ENCODE measurements around the gene MMP21. TPM values are rescaled to one million over a fixed set of nuclear protein-coding genes. Genes with fewer than 3 reads are reported as not detected.

Gene MMP21
- total RNA-seq, 1 experiment from 2014 or later: not detected

- no peak overlapping the region for H3K27ac ChIP-seq (ENCODE audit: insufficient read length, low read depth, low read length)
- Mint-ChIP-seq H3K27ac (no peak overlapping the region), H3K9me3 (no peaks in the 10 kb centered on the region), H3K27me3 (ENCODE audit: low read depth) (no peaks in the 10 kb centered on the region), H3K4me3 (no peak overlapping the region), H3K4me1 (peaks cover 5 to 6% of the 10 kb centered on the region in 2 experiments), H3K36me3 (ENCODE audit: insufficient read depth in 1 of 3, low read depth in 3 of 3) (peaks cover 17 to 31% (median 30%) of the 10 kb centered on the region in 3 experiments; a peak in 6 of 7 replicates)
- TF ChIP-seq, protein P1, sequence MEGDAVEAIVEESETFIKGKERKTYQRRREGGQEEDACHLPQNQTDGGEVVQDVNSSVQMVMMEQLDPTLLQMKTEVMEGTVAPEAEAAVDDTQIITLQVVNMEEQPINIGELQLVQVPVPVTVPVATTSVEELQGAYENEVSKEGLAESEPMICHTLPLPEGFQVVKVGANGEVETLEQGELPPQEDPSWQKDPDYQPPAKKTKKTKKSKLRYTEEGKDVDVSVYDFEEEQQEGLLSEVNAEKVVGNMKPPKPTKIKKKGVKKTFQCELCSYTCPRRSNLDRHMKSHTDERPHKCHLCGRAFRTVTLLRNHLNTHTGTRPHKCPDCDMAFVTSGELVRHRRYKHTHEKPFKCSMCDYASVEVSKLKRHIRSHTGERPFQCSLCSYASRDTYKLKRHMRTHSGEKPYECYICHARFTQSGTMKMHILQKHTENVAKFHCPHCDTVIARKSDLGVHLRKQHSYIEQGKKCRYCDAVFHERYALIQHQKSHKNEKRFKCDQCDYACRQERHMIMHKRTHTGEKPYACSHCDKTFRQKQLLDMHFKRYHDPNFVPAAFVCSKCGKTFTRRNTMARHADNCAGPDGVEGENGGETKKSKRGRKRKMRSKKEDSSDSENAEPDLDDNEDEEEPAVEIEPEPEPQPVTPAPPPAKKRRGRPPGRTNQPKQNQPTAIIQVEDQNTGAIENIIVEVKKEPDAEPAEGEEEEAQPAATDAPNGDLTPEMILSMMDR (conservative IDR thresholded peaks at IDR 0.05): no peak
- H3K14ac ChIP-seq (ENCODE audit: insufficient read depth, low read length): no peak overlapping the region; the same call in 1 of the 2 replicates
- no peak overlapping the region for H3K23ac ChIP-seq (ENCODE audit: insufficient read length, low read depth, low read length)
- peak overlapping the region; percentile 60 for H3K56ac ChIP-seq (ENCODE audit: insufficient read length, low read depth, low read length)
- peak overlapping the region; percentile 53 for H3K4me2 ChIP-seq (ENCODE audit: insufficient read depth, insufficient read length, low read length)
- H2BK12ac ChIP-seq (ENCODE audit: insufficient read length, low read depth, low read length): no peak overlapping the region
- H2BK20ac ChIP-seq (ENCODE audit: low read depth, low read length, poor library complexity, severe bottlenecking): no peak overlapping the region
- H3T11ph ChIP-seq (ENCODE audit: low read length): no peak overlapping the region
- H2AK5ac ChIP-seq (ENCODE audit: insufficient read length, low read length): no peak overlapping the region
- H4K5ac ChIP-seq (ENCODE audit: insufficient read length, low read depth, low read length): peak overlapping the region; percentile 92
- peak overlapping the region; percentile 95 for H3K9ac ChIP-seq (ENCODE audit: extremely low read depth, insufficient read length, low read length)
- peaks cover 2% of the 10 kb centered on the region for H3K79me1 ChIP-seq (ENCODE audit: insufficient read depth, low read depth, low read length, poor library complexity, severe bottlenecking)
- peak overlapping the region; percentile 72 for H3K18ac ChIP-seq (ENCODE audit: insufficient read length, low read depth, low read length)
- peak overlapping the region; percentile 84 for H2BK5ac ChIP-seq (ENCODE audit: insufficient read length, low read length)
- 0 out of 2 replicates have a peak, but pooled peaks cover 2% of the 10 kb centered on the region for H3K4me1 ChIP-seq (ENCODE audit: insufficient read depth, low read length)
- H3K27me3 ChIP-seq (ENCODE audit: insufficient read depth, low read length): no peaks in the 10 kb centered on the region
- H4K20me1 ChIP-seq (ENCODE audit: control insufficient read depth, insufficient read depth, insufficient read length): no peaks in the 10 kb centered on the region
- no peak for DNase-seq
- no peaks in the 10 kb centered on the region for H3K9me3 ChIP-seq (ENCODE audit: control insufficient read depth, low read depth, low read length)
- no peak overlapping the region for H4K91ac ChIP-seq (ENCODE audit: insufficient read length, low read depth, low read length)
- H3K23me2 ChIP-seq (ENCODE audit: insufficient read length, low read depth, low read length, poor library complexity, severe bottlenecking): no peaks in the 10 kb centered on the region
- WGBS (ENCODE audit: extremely low coverage, insufficient read length, low lambda C conversion rate): no CpG with 5 or more reads among the region's 20 CpGs
- H2BK120ac ChIP-seq (ENCODE audit: low read depth, low read length, poor library complexity, severe bottlenecking): no peak overlapping the region
- peaks cover 23% of the 10 kb centered on the region for H3K79me2 ChIP-seq (ENCODE audit: insufficient read depth, low read length)
- H3K4ac ChIP-seq (ENCODE audit: low read depth, low read length): no peak overlapping the region
- peak overlapping the region; percentile 6 for H4K8ac ChIP-seq (replicated peaks; ENCODE audit: insufficient read length, low read depth, low read length)
- peak overlapping the region; percentile 56 for H2AFZ ChIP-seq (ENCODE audit: low read length)
- H2BK15ac ChIP-seq (ENCODE audit: low read depth, low read length): no peak overlapping the region
Measured at GRCh38 chr10:125823663-125824251, 48.1 kb upstream of the MMP21 start.

Data from H9 (cell line).